ENCODE data around the gene RAD54L.

- TF ChIP-seq CTCF (conservative IDR thresholded peaks at IDR 0.05) (no peak), ZFX (IDR thresholded peaks at IDR 0.05) (no peak)
These were observed 15.6 kb downstream of the RAD54L start for GRCh38 chr1:46263146-46263545.
